Subcutaneous adipose tissue (tissue), 4 donors: ENCODE data around the gene SMARCA2. TPM values are rescaled to one million over a fixed set of nuclear protein-coding genes. Genes with fewer than 3 reads are reported as not detected.

Source experiments
- CTCF ChIP-seq: fragments of 450-650 bp; IDR thresholded peaks from one replicate; pipeline ENCODE4 v1.5.1; 2016; ENCODE audit warnings: low read depth, mild to moderate bottlenecking, control low read depth, antibody characterized with exemption, moderate library complexity
- total RNA-seq, 4 donors: library from RNA; depleted of rRNA; stranded (reverse); fragments of >200 nt; gene quantifications; one replicate each; pipeline ENCODE4 v1.1.0, GENCODE V29; 2016

The SMARCA2 gene
- total RNA-seq, 4 donors from 2014 or later = 116 to 186 (median 152) TPM

- no peak for TF ChIP-seq CTCF
Observed at GRCh38 chr9:2217540-2217939, 202.4 kb downstream of the SMARCA2 start.

- TF ChIP-seq CTCF = no peak
Observed at GRCh38 chr9:2220036-2220435, 204.9 kb downstream of the SMARCA2 start.

- no peak for TF ChIP-seq CTCF
Observed at GRCh38 chr9:2227144-2227867, 212.2 kb downstream of the SMARCA2 start.

GRCh38 chr9:2228132-2228531 lies 213.0 kb downstream of the SMARCA2 start:
- TF ChIP-seq CTCF = no peak

DNA sequence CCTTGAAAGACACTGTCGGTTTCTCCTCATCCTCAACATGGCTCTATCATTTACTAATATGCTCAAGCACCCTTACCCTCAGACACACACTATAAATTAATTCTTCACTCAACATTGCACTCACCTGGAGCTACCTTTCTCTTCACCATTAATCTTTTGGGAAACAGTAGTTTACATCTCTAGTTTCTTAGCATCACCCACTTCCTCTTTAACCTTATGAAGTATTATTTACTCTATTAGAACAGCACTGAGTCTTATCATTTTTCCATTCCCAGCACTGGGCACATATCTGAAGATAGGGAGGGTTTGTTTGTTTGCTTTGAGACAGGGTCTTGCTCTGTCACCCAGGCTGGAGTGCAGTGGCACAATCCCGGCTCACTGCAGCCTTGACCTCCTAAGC lies 213.5 kb downstream of the SMARCA2 start:
- TF ChIP-seq CTCF = no peak

- no peak for TF ChIP-seq CTCF
Observed at GRCh38 chr9:2229109-2229721, 214.1 kb downstream of the SMARCA2 start.

GRCh38 chr9:2230362-2230761 lies 215.2 kb downstream of the SMARCA2 start:
- no peak for TF ChIP-seq CTCF
